ENCODE measurements around the gene COLGALT1.

GRCh38 chr19:17604372-17605025 lies 49.0 kb downstream of the COLGALT1 start:
- TF ChIP-seq CTCF (IDR thresholded peaks at IDR 0.05) (no peak), POLR2A (IDR thresholded peaks at IDR 0.05) (no peak)

Data from transverse colon (tissue), 3 donors.